ENCODE data around the gene OR52H1.

Gene OR52H1

DNA sequence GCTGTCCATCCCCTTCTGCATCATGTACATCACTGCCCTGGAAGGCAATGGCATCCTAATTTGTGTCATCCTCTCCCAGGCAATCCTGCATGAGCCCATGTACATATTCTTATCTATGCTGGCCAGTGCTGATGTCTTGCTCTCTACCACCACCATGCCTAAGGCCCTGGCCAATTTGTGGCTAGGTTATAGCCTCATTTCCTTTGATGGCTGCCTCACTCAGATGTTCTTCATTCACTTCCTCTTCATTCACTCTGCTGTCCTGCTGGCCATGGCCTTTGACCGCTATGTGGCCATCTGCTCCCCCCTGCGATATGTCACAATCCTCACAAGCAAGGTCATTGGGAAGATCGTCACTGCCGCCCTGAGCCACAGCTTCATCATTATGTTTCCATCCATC is 32.7 kb upstream of the OR52H1 start:
- H3K36me3 ChIP-seq (ENCODE audit: control insufficient read depth in 1 of 2, insufficient read depth in 2 of 2, low read length in 2 of 2): no peaks in the 10 kb centered on the region
- H2BK5ac ChIP-seq (ENCODE audit: low read depth, low read length, poor library complexity): no peak overlapping the region
- H3K14ac ChIP-seq (ENCODE audit: low read length): no peak overlapping the region
- H4K12ac ChIP-seq (ENCODE audit: low read depth, low read length): no peak overlapping the region
- WGBS (ENCODE audit: extremely low coverage, insufficient coverage, insufficient read length): no CpG with 5 or more reads among the region's 4 CpGs
- H4K8ac ChIP-seq (ENCODE audit: low read depth, low read length): no peak overlapping the region
- no peak overlapping the region for H4K91ac ChIP-seq (ENCODE audit: low read depth, low read length)
- no peak for DNase-seq
- no peaks in the 10 kb centered on the region for H3K9me3 ChIP-seq (ENCODE audit: insufficient read depth, low read depth, low read length)
- H2AK5ac ChIP-seq (ENCODE audit: low read length): no peak overlapping the region
- H3K27me3 ChIP-seq (ENCODE audit: insufficient read depth, low read length): no peaks in the 10 kb centered on the region
- no peak overlapping the region for H2BK120ac ChIP-seq (ENCODE audit: insufficient read depth, low read length, poor library complexity)
- H3K4me1 ChIP-seq (ENCODE audit: control insufficient read depth in 1 of 2, insufficient read depth in 2 of 2, low read length in 2 of 2): no peaks in the 10 kb centered on the region
- H3K18ac ChIP-seq (ENCODE audit: low read length): no peak overlapping the region
- no peaks in the 10 kb centered on the region for H3K79me2 ChIP-seq (ENCODE audit: control insufficient read depth, insufficient read depth, low read length, poor library complexity)
- H2BK12ac ChIP-seq (ENCODE audit: low read length): no peak overlapping the region
- no peak overlapping the region for H3K9ac ChIP-seq (ENCODE audit: low read length)
- H3K23ac ChIP-seq (ENCODE audit: low read length): no peak overlapping the region
- no peak overlapping the region for H3K4me2 ChIP-seq (ENCODE audit: low read length)
- H2AFZ ChIP-seq (ENCODE audit: insufficient read depth, low read length, poor library complexity): no peak overlapping the region
- no peak overlapping the region for H3K4ac ChIP-seq (ENCODE audit: low read depth, low read length)
- no peaks in the 10 kb centered on the region for H3K79me1 ChIP-seq (ENCODE audit: low read length)
- no peak overlapping the region for H3K27ac ChIP-seq (ENCODE audit: low read depth, low read length)
- no peak overlapping the region for H3K4me3 ChIP-seq (ENCODE audit: low read depth, low read length)

GRCh38 chr11:5580577-5580976 is 32.2 kb upstream of the OR52H1 start, which contains the start of gene OR52B6:
TSS of gene OR52B6 (plus strand) at chr11:5580877. CDS start at chr11:5580877, 0 bp downstream.
- no peak within 1 kb of the TSS for H3K4ac ChIP-seq (ENCODE audit: low read depth, low read length)
- H4K8ac ChIP-seq (ENCODE audit: low read depth, low read length): no peak within 1 kb of the TSS
- H3K9me3 ChIP-seq (ENCODE audit: insufficient read depth, low read depth, low read length): no peaks in the 10 kb centered on the region
- no CpG with 5 or more reads among the region's 8 CpGs for WGBS (ENCODE audit: extremely low coverage, insufficient coverage, insufficient read length)
- no peak within 1 kb of the TSS for H3K9ac ChIP-seq (ENCODE audit: low read length)
- H2BK12ac ChIP-seq (ENCODE audit: low read length): no peak within 1 kb of the TSS
- no peaks in the 10 kb centered on the region for H3K27me3 ChIP-seq (ENCODE audit: insufficient read depth, low read length)
- H2AFZ ChIP-seq (ENCODE audit: insufficient read depth, low read length, poor library complexity): no peak within 1 kb of the TSS
- no peak within 1 kb of the TSS for H2BK120ac ChIP-seq (ENCODE audit: insufficient read depth, low read length, poor library complexity)
- H3K79me2 ChIP-seq (ENCODE audit: control insufficient read depth, insufficient read depth, low read length, poor library complexity): no peaks in the 10 kb centered on the region
- H3K4me2 ChIP-seq (ENCODE audit: low read length): no peak within 1 kb of the TSS
- H3K4me3 ChIP-seq (ENCODE audit: low read depth, low read length): no peak within 1 kb of the TSS
- no peak within 1 kb of the TSS for H2AK5ac ChIP-seq (ENCODE audit: low read length)
- H2BK5ac ChIP-seq (ENCODE audit: low read depth, low read length, poor library complexity): no peak within 1 kb of the TSS
- no peak within 1 kb of the TSS for H3K23ac ChIP-seq (ENCODE audit: low read length)
- H3K27ac ChIP-seq (ENCODE audit: low read depth, low read length): no peak within 1 kb of the TSS
- DNase-seq: no peak
- H3K36me3 ChIP-seq (ENCODE audit: control insufficient read depth in 1 of 2, insufficient read depth in 2 of 2, low read length in 2 of 2): no peaks in the 10 kb centered on the region
- no peak within 1 kb of the TSS for H3K18ac ChIP-seq (ENCODE audit: low read length)
- no peak within 1 kb of the TSS for H4K12ac ChIP-seq (ENCODE audit: low read depth, low read length)
- no peaks in the 10 kb centered on the region for H3K79me1 ChIP-seq (ENCODE audit: low read length)
- H4K91ac ChIP-seq (ENCODE audit: low read depth, low read length): no peak within 1 kb of the TSS
- no peak within 1 kb of the TSS for H3K14ac ChIP-seq (ENCODE audit: low read length)
- no peaks in the 10 kb centered on the region for H3K4me1 ChIP-seq (ENCODE audit: control insufficient read depth in 1 of 2, insufficient read depth in 2 of 2, low read length in 2 of 2)

GRCh38 chr11:5577101-5577500 is 28.8 kb upstream of the OR52H1 start:
- Histone ChIP-seq H3K27me3 (ENCODE audit: insufficient read depth, low read length) (no peaks in the 10 kb centered on the region), H3K14ac (ENCODE audit: low read length) (no peak overlapping the region), H2AK5ac (ENCODE audit: low read length) (no peak overlapping the region), H2BK12ac (ENCODE audit: low read length) (no peak overlapping the region), H3K27ac (ENCODE audit: low read depth, low read length) (no peak overlapping the region), H3K36me3 (ENCODE audit: control insufficient read depth in 1 of 2, insufficient read depth in 2 of 2, low read length in 2 of 2) (no peaks in the 10 kb centered on the region), H2BK5ac (ENCODE audit: low read depth, low read length, poor library complexity) (no peak overlapping the region), H3K9me3 (ENCODE audit: insufficient read depth, low read depth, low read length) (no peaks in the 10 kb centered on the region), H3K4me1 (ENCODE audit: control insufficient read depth in 1 of 2, insufficient read depth in 2 of 2, low read length in 2 of 2) (no peaks in the 10 kb centered on the region), H3K9ac (ENCODE audit: low read length) (no peak overlapping the region), H3K79me2 (ENCODE audit: control insufficient read depth, insufficient read depth, low read length, poor library complexity) (no peaks in the 10 kb centered on the region), H3K4me3 (ENCODE audit: low read depth, low read length) (no peak overlapping the region), H2BK120ac (ENCODE audit: insufficient read depth, low read length, poor library complexity) (no peak overlapping the region), H3K79me1 (ENCODE audit: low read length) (no peaks in the 10 kb centered on the region), H4K12ac (ENCODE audit: low read depth, low read length) (no peak overlapping the region), H3K4ac (ENCODE audit: low read depth, low read length) (no peak overlapping the region), H3K18ac (ENCODE audit: low read length) (no peak overlapping the region), H2AFZ (ENCODE audit: insufficient read depth, low read length, poor library complexity) (no peak overlapping the region), H4K8ac (ENCODE audit: low read depth, low read length) (no peak overlapping the region), H3K23ac (ENCODE audit: low read length) (no peak overlapping the region), H3K4me2 (ENCODE audit: low read length) (no peak overlapping the region), H4K91ac (ENCODE audit: low read depth, low read length) (no peak overlapping the region)
- no peak for DNase-seq

- Histone ChIP-seq H3K18ac (ENCODE audit: low read length) (no peak overlapping the region), H3K27ac (ENCODE audit: low read depth, low read length) (no peak overlapping the region), H2AK5ac (ENCODE audit: low read length) (no peak overlapping the region), H2BK120ac (ENCODE audit: insufficient read depth, low read length, poor library complexity) (no peak overlapping the region), H3K27me3 (ENCODE audit: insufficient read depth, low read length) (no peaks in the 10 kb centered on the region), H3K4me2 (ENCODE audit: low read length) (no peak overlapping the region), H4K12ac (ENCODE audit: low read depth, low read length) (no peak overlapping the region), H3K9ac (ENCODE audit: low read length) (no peak overlapping the region), H2AFZ (ENCODE audit: insufficient read depth, low read length, poor library complexity) (no peak overlapping the region), H3K79me2 (ENCODE audit: control insufficient read depth, insufficient read depth, low read length, poor library complexity) (no peaks in the 10 kb centered on the region), H3K4me1 (ENCODE audit: control insufficient read depth in 1 of 2, insufficient read depth in 2 of 2, low read length in 2 of 2) (no peaks in the 10 kb centered on the region), H2BK12ac (ENCODE audit: low read length) (no peak overlapping the region), H3K4me3 (ENCODE audit: low read depth, low read length) (no peak overlapping the region), H3K79me1 (ENCODE audit: low read length) (no peaks in the 10 kb centered on the region), H4K91ac (ENCODE audit: low read depth, low read length) (no peak overlapping the region), H3K36me3 (ENCODE audit: control insufficient read depth in 1 of 2, insufficient read depth in 2 of 2, low read length in 2 of 2) (no peaks in the 10 kb centered on the region), H4K8ac (ENCODE audit: low read depth, low read length) (no peak overlapping the region), H3K14ac (ENCODE audit: low read length) (no peak overlapping the region), H2BK5ac (ENCODE audit: low read depth, low read length, poor library complexity) (no peak overlapping the region), H3K9me3 (ENCODE audit: insufficient read depth, low read depth, low read length) (no peaks in the 10 kb centered on the region), H3K23ac (ENCODE audit: low read length) (no peak overlapping the region), H3K4ac (ENCODE audit: low read depth, low read length) (no peak overlapping the region)
- no peak for DNase-seq
- no CpG with 5 or more reads among the region's 4 CpGs for WGBS (ENCODE audit: extremely low coverage, insufficient coverage, insufficient read length)
These were observed 26.8 kb upstream of the OR52H1 start for GRCh38 chr11:5575152-5575551.
